ENCODE results near the gene EFNA5.

The EFNA5 gene

DNA sequence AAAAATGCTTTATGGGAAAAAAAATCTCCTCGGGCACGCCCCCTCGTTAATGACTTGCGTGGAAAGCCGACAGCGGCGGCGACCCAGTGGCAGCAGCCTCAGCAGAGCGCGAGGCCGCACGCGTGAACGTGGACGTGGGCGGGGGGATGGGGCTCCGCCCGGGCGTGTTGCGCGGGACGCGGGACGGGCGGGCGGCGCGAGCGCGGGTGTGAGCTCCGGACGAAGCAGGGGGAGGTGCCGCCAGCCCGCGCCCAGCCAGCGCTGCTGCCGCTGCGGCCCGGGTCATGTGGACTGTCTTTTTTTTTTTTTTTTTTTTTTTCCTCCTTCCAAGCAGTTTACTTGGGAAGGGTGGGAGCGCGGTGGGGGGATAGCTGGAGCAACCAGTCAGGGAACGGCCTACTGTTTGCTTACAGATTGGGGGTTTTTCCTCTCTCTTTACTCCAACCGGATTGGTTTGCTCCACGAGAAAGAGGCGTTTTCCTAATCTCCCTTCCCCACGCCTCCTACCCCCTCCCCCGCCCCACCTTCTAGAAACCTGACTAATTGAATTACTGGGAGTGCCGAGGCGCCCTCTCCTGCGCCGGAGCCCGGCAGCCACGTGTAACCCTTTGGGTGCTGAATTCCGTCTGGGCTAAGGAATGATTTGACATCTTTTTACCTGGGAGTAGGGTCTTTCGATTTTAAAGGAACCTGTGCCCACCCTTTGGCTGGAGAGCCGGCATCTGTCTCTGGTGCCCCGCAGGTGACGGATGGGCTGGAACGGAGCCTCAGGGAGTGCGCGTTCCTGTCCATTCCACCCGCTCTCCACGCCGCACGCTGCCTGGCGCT, 1.7 kb upstream of the EFNA5 start:
- peak; percentile 91 for DNase-seq

DNA sequence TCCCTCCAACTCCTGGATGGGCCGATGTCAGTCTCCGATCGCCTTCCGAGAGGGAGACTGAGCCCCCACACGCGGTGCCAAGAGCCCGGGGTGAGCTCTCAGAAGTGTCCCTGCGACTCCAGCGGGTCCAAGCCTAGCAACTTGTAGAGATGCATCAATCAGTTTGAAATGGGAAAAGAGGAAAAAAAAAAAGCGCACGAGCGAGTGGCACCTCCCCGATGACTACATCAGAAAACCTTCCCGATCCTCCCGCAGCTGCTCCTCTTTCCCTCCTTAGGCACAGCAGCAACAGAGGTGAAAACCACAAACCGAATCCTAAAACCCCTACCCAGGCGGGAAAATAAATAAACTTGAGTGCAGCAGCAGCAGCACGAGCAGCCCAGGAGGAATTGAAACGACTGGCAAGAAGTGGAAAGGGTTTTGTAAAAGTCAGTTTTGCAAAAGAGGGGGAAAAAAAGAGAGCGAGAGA, 1.0 kb upstream of the EFNA5 start:
- DNase-seq = no peak

DNA sequence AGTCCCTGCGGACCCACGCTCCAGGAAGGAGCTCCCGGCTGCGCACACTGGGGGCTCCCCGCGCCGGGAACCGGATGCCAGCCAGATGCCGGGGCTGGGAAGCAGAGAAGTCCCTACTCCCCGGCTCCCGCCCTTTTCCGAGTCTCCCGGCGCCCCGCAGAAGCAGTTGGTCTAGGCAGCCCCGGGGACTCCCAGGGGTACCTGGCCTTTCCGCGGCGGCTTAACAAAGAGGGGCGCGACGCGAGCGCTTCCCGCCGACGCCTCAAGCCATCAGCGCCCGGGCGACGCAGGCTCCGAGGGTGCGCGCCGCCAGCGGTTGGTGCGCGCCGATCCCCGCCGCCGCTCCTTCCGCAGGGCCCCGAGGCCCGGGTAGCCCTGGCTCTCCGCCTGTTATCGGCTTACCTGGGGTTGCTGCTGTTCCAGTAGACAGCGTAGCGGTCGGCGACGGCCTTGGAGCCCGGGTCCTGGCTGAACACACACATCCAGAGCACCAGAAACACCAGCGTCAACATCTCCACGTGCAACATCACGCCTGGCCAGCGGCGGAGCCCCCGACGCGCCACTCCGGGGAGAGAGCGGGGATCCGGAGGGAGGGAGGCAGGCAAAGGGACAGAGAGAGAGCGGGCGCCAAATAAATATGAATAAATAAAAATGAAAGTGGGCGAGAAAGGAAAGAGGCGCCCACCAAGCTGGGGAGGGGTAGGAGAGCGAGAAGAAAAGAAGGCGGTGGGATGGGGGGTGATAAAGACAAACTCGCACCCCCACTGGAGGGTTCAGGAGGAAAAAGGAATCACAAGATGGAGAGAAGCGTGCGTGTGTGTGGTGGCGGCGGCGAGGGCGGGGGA, 428 bp downstream of the EFNA5 start:
- no peak for DNase-seq

DNA sequence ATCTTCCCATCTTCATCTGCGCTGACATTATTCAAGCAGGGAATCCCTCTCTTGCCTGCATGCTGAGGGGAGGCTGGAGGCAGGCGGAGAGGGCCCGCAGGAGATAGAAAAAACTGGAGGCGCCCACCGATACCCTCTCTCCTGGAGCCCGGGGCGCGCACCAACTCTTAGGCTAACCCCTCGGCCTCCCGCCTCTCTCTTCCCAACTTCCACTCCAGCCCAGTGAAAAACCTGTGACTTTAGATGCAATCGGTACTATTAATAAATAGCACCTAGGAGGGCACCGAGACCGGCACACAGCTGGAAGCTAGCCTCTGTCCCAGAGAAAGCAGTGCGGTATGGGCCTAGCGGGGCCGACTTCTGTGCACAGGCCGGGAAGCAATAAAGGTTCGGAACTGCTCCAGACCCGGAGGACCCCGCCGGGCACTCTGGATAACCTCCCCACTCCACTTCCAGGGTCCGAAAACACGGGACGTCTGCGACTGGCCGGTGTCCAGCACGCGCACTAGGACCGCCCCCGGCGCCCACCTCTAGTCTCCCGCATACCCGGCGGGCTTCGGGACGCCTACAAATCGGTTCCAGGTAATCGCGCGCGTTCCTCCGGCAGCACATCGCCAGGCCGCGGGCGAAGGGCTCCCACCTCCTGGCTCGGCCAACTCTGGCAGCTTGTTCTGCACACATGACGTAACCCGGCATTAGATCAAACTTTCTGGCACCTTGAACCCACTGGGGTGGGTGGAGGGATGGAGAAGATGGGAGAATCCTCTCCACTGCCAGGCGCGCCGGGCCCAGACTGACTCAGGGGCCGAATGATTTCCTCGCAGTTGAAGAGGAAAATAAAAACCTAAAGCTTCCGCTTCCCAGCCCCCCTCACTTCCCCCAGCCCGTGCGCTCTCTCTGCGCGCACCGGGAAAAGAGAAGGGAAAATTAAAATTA, 1.4 kb downstream of the EFNA5 start:
- no peak for DNase-seq

DNA sequence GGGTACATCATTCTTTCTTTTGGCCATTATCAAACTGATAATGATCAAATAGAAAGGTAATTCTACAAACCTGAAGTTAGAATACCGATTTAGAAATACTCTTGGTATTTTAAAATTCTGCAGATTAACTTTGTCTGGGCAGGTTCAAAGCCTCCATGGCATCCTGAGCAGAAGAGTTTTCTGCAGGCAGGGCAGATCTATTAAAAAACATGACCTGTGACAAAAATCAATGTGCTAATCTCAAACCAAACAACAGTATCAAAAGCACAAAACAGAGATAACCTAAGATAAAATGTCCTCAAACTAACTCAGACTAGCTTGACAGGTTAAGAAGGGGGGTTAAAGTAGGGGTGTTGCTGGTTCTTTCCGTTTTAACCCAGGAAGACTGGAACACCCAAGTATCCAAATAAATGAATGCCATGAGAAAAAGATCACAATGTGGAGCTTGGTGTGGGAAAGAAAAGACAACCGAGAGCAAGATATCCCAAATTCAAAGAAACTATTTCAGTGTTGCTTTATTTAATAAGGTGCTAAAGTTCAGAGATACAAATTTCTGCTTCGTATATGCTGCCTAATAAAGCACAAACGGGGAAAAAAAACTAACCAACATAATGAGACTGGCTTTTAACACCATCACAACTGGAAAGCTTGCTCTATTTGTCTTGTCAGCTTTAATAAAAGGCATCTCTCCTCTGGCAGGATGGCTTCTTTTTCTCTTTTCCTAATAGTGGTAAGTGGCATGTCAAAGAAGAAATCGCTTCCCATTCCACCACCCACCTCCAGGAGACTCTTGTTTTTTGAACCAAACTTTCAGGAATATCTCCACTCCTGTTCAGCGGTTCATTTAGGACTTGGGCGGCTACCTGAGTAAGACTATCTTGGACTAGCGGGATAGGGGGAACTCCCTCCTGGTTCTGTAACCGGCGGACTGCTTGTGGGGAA, 2.3 kb downstream of the EFNA5 start:
- DNase-seq = no peak

DNA sequence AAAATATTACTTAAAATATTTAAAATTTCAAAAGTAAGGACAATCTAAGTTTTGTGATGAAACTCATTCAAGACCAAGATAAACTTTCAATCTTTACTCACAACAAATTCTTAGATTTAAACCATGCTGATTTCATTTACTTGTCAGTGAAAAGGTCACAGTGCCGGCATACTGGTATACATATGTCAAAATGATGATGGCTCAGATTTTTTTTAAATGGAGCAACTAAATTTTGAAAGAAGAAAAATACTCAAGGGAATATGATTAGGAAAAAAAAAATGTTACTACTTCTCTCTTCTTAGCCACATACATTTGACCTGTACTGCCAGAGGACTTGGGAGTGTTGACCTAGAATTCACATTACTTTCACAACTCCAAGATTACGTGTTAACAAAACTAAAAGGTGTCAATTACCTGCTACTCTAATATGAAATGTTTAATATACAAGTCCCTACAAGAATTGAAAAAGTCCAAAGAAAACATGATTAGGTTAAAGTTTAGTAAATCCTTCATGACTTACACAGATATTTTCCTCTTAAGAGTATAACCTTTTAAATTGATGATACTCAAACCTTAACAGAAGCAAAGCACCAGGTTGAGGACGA, 4.6 kb downstream of the EFNA5 start:
- no peak for DNase-seq

DNA sequence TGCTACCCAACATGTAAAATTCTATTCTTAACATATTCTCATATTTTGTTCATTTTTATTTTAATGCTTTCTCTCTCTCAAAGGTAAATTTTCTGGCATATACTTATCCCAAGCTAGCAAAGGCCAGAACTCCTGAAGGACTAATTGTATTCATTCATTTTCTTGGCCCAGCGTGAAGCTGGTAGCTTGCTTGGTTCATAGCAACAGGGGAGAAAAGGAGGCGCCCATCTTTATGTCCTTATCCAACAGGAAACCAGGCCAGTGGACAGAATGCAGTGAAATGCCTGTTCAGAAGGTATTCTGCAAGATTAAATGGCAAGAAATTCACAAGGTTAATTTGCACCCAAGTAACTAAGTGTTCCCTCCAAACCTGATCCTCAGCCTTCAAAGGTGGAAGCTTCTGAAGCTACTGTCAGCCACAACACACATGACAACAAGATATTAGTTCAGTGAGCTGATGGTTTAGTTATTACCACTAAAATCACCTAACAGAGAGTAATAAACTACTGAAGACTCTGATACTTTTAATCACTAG, 5.6 kb downstream of the EFNA5 start:
- DNase-seq = no peak

DNA sequence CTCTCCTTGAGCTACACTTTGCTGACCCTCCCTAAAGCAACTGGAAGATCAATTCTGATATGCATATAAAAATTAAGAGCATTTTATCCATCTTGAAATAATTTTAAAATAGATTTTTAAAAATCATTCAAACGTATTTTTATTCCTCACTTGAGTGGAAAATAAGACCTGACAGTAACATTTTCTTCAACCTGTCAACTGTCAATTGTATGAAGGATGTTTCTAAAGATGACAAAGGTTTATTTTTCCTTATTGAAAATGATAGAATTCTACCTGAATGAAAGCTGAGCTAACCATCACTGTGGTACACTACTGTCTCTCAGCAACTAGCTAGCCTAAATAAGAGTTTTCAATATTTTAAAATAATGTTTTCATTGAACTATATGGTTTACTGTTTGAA, 7.0 kb downstream of the EFNA5 start:
- no peak for DNase-seq

DNA sequence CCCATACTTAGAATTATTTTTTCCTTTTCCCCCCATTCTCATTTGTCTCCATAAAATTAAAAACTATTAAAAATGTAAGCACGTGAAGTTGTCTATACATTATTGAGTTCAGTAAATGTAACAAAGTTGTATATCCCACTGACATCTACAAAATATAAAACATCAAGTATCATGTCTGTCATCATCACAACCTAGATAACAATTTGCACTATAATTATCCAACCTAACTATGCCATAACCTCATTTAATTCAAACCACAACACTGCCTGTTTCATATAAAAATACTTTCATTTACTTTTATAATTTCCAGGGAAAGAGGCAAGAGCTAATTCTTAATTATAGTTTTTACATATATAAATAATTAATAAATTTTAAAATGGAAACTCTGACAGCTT, 9.1 kb downstream of the EFNA5 start:
- DNase-seq = no peak

DNA sequence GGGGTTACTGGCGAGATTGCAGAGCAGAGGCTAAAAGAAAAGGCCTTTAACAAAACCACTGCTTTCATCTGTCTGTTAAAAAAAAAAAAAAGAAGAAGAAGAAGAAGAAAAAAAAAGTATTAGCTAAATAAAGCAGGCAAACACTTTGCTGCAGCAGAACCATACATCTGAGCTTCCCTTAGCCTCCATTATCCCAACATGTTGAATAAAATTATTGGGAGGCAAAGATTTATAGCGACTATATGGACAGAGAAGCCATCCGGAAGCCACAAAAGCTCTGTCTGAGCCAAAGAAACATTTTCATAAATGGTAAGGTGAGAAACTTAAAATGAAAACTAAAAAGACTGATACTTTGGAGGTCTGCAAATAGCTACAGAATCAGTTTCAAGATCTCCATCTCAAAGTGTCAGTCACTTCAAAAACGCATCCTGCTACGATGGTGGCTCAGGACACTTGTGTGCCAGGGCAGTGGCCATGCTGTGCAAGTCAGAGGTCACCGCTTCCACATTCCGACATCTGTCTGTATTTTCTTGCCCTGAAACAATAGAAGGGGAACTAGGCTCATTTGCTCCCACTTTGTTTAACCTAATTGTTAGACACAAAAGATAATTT, 9.6 kb downstream of the EFNA5 start:
- DNase-seq = no peak

DNA sequence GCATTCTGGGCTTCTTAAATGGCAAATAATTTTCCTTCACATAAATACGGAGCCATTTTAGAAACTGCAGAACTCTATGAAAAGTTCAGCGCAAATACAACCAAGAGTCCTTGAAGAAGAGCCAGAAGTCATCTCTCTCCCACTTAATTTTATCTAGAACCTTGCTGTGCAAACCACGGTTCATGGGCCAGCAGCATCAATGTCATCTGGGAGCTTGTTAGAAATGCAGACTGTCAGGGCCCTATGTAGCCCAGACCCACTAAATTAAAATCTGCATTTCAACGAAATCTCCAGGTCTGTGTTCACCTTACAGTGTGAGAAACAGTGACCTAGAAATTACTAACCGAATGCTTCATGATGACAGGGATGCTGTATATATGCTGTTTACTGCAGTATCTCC, 12.2 kb downstream of the EFNA5 start:
- no peak for DNase-seq

DNA sequence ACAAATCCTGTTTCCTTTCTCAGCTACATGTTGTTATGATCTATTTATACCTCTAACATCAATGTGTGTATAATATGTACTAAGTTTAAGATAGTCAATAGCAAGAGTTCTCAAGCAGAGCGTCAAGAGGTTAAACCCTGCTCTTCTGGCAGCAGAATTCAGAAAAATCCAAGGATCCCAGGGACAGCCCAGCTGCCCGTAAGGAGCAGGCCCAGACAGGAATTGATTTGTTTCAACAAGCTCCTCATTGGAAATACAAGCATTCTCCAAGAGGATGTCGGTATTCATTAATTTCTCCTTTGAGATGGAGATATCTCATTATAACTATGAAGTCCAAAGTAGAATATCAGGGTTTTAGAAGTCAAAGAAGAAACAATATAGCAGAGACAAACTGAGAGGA, 14.9 kb downstream of the EFNA5 start:
- DNase-seq = no peak

DNA sequence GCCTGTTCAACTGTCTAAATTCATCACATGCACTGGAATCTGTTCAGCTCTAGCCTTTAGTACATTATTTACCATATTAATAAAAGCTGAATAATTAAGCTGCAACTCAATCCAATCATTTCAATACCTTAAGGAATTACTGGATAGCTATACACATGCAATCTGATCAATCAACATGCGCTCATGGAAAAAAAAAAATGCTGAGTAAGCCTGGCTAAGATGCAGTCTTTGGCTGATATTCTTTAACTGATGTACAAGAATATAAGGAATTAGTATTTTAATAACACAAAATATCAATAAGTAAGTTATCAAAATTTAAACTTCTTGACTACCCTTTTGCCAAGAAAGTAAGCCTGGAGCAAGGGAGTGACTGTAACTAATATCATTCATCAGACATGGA, 15.9 kb downstream of the EFNA5 start:
- DNase-seq = no peak

DNA sequence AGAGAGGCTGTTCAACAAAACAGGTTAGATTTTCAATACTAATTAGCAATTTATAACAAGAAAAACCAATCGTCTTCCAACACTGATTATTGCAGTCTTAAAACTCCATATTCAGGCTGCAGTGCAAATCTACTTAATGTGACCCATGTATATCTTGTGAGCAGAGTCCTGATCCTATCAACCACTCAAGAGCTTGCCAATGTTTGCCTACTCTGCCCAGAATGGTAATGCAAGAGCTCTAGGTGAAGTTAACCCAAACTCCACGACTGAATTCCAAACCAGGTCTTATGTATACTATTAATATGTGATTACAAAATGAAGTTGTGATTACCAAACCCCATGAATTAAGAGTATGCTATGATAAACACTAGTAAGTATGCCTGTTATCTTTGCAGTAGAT, 17.1 kb downstream of the EFNA5 start:
- DNase-seq = no peak

DNA sequence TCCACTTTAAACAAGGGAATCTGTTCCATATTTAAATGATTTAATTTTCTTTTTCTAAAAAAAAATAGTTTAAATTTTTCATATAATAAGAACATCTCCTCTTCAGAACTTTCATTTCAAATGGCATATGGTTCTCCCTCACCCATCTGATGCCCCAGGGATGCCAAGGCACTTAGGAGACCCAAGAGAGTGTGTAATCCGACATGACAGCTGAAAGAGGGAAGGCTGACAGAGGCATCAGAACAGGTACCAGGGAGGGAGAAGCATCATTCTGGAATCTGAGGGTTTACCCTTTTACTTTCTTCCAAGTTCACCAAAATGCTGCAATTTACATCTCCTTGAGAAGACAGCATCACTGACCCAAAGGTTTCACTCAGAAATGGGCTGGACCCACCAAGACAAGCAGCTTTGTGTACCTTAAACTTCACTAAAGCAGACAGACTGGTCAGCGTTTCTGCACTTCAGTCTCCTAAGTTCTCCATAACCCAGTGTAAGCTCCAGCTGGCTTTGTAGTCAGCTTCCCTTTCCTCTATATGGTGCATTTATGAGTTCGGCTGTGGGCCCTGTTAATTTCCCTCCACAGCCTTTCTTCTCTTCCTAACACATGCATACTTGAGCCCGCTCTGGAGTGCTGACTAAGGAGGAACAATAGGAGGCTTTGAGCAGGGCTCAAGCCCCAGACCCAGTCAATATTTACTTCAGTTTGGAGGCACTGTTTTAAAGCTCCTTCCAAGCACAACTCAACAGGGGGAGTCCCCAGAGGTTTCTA, 17.7 kb downstream of the EFNA5 start:
- DNase-seq = no peak

DNA sequence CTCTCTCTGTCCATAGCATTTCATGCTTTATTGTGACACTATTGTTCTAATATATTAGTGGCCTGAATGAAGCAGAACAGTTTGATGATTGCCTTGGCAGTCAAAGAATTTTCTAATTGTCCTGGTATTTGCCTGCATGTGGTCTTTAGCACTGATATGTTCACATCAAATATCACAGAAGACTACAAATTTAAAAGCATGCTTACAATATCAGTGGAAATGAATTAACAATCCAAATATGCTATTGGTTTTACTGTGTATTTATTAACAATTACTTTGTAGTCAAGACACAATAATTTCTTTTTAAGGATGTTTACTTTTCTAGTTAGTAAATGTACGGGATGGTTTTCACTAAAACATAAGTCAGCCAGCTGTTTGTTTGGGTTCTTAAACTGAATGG, 18.3 kb downstream of the EFNA5 start:
- DNase-seq = no peak

DNA sequence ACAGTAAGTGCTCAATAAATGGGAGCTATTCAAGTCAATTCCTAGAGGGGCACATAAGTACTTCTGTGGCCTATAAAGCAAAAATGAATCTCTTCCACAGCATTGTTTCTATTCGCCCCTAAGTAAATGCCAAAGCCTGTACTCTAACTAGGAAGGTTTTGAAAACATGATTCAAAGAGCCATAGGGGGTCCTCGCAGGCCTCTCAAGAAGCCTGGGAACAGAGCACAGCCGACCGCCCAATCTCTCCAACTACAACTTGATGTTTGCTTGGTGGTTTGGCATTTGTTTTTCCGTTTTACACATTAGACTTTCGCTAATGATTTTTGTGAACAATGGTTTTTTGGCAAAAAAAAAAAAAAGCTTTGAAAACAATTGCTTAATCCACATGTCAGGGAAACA, 19.4 kb downstream of the EFNA5 start:
- no peak for DNase-seq

DNA sequence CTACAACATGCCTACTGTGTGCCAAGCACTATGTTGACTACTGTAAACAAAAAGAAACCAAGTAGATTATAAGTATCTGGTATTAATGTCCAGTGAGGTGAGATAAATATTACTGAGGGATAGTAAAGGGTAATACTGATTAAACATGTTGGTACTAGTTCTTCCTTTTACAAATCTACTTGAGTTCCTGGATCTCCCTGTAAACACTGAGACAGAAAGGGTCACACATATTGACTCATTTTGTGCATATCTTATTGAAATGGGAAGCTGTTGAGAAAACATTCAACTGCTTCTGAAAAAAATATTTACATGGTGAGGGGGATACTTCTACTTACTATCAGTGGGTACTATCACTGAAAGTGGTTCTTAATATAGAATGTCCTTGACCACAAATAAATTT, 24.3 kb downstream of the EFNA5 start:
- no peak for DNase-seq

DNA sequence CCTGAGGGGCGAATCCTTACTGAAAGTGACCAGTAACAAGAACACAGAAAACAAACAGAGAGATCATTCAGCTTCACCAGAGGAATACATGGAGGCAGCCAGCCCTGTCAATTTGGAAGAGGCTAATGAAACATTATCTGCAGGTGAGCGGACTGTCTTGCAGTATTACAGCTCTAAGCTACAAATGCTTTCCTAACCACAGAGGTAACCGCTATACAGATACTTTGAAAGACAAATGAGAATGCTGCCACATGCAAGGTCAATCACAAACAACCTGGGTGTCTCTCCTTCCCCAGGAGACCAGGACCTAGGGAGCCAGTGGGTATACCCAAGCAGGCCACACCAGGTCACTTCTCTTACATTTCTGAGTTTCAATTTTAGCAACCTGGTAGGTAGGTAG, 30.2 kb downstream of the EFNA5 start:
- DNase-seq = peak; percentile 5

DNA sequence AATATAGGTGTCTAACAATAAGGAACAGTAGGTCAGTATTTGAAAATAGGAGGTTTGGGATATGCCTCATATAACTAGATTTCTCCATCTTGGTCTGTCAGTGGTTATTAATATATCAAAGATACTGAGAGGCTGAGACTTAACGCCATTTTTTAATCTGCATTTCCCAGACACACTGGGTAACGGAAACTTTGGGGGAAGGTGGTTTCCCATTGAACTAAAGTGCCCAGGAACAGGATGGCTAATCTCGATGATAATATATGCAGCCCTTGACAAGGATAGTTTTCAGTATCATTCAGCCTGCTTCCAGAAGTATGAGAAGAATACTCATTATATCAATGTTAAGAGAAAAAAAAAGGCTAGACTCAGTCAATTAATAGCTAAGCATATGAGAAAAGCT, 30.7 kb downstream of the EFNA5 start:
- no peak for DNase-seq

Data from DMS153 (cell line).